ENCODE measurements around the gene GPHB5.

GPHB5 gene

DNA sequence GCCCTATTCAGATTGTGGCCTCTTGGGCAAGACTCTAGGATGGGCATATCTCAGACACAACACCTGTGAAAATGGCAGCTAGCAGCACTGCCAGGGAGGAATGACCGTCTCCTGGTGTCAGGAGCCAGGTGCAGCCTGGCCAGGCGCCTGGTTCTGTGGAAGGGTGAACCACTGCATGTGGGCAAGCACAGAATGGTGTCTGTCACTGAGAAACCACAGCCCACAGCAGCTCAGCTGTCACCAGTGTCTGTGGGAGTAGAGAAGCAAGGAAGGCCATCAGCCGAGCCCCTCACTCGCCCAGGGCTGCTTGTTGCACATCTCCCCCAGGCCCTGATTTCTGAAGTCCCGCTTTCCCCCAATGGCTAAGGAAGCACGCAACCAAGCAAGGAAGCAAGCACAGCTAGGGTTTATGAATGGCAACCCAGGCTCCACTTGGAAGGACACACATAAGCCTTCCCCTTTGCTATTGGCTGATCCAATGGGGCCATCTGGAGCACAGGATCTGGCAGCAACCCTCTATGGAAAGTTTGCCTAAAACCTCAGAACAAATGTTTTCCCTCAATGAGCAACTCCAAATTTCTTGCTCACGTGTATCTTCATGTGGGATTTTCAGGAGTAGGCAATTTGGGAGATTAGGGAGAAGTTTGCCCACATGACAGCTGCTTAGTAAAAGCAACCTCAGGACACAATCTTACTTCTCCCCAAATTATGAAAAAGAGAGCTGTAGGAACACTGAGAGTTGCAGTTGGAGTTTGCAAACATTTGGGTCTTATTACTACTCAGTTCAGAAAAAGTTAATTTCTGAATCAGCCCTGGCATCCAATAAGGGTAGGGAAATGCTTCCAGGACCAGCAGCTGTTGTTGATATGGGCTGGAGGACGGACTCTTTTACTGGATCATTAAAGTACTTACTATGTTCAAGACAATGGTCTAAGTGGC is 44.7 kb downstream of the GPHB5 start:
- Histone ChIP-seq H4K20me1 (ENCODE audit: control insufficient read depth, insufficient read depth, low read depth, low read length) (no peaks in the 10 kb centered on the region), H3K9me3 (ENCODE audit: control insufficient read depth, insufficient read depth, low read length) (no peaks in the 10 kb centered on the region), H3K4me1 (ENCODE audit: control insufficient read depth, low read length) (no peaks in the 10 kb centered on the region), H3K9me2 (replicated peaks; ENCODE audit: control insufficient read depth, low read length) (no peaks in the 10 kb centered on the region), H3F3A (ENCODE audit: control insufficient read depth, insufficient read depth) (no peaks in the 10 kb centered on the region), H3K4me2 (ENCODE audit: low read length) (no peak overlapping the region), H3K27me3 (ENCODE audit: control insufficient read depth, low read length) (0 out of 2 replicates have a peak, but pooled peaks cover 4% of the 10 kb centered on the region), H3K36me3 (ENCODE audit: control insufficient read depth, low read length) (no peaks in the 10 kb centered on the region), H3K27ac (ENCODE audit: low read depth, low read length) (no peak overlapping the region), H3K4me3 (ENCODE audit: low read length) (no peak overlapping the region), H3K79me2 (ENCODE audit: control insufficient read depth, low read length) (no peaks in the 10 kb centered on the region)
- TF ChIP-seq EZH2phosphoT487 (IDR thresholded peaks at IDR 0.05; ENCODE audit: borderline replicate concordance, low read length) = no peak
- TF ChIP-seq, protein P1, sequence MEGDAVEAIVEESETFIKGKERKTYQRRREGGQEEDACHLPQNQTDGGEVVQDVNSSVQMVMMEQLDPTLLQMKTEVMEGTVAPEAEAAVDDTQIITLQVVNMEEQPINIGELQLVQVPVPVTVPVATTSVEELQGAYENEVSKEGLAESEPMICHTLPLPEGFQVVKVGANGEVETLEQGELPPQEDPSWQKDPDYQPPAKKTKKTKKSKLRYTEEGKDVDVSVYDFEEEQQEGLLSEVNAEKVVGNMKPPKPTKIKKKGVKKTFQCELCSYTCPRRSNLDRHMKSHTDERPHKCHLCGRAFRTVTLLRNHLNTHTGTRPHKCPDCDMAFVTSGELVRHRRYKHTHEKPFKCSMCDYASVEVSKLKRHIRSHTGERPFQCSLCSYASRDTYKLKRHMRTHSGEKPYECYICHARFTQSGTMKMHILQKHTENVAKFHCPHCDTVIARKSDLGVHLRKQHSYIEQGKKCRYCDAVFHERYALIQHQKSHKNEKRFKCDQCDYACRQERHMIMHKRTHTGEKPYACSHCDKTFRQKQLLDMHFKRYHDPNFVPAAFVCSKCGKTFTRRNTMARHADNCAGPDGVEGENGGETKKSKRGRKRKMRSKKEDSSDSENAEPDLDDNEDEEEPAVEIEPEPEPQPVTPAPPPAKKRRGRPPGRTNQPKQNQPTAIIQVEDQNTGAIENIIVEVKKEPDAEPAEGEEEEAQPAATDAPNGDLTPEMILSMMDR (IDR thresholded peaks at IDR 0.05; ENCODE audit: low read depth, low read length, poor library complexity, severe bottlenecking) = no peak

DNA sequence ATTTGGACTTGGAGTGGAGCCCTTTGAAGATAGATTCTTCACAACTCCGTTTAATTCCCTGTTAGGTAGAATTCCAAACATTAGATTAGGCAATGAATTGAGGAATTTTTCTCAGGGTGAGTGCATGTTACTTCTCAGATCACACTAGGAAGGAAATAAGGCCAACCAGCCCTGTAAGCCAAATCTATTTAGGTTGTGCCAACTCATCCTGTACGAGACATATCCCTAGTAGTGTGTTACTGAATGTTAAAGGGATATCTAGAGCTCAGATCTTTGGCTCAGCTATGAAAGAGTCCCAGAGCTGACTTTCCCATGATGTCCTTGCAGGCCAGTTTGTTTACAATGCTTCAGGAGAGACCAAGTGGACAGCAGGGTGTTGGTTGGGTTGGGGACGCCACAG is 45.6 kb downstream of the GPHB5 start:
- H3K9me2 ChIP-seq (replicated peaks; ENCODE audit: control insufficient read depth, low read length) = no peaks in the 10 kb centered on the region
- H3K36me3 ChIP-seq (ENCODE audit: control insufficient read depth, low read length) = no peaks in the 10 kb centered on the region
- TF ChIP-seq, protein P1 (IDR thresholded peaks at IDR 0.05; ENCODE audit: low read depth, low read length, poor library complexity, severe bottlenecking) = no peak
- TF ChIP-seq EZH2phosphoT487 (IDR thresholded peaks at IDR 0.05; ENCODE audit: borderline replicate concordance, low read length) = no peak
- no peak overlapping the region for H3K27ac ChIP-seq (ENCODE audit: low read depth, low read length)
- H3K79me2 ChIP-seq (ENCODE audit: control insufficient read depth, low read length) = no peaks in the 10 kb centered on the region
- 0 out of 2 replicates have a peak, but pooled peaks cover 4% of the 10 kb centered on the region for H3K27me3 ChIP-seq (ENCODE audit: control insufficient read depth, low read length)
- H4K20me1 ChIP-seq (ENCODE audit: control insufficient read depth, insufficient read depth, low read depth, low read length) = no peaks in the 10 kb centered on the region
- H3K4me2 ChIP-seq (ENCODE audit: low read length) = no peak overlapping the region
- no peaks in the 10 kb centered on the region for H3K4me1 ChIP-seq (ENCODE audit: control insufficient read depth, low read length)
- H3K9me3 ChIP-seq (ENCODE audit: control insufficient read depth, insufficient read depth, low read length) = no peaks in the 10 kb centered on the region
- H3K4me3 ChIP-seq (ENCODE audit: low read length) = no peak overlapping the region
- H3F3A ChIP-seq (ENCODE audit: control insufficient read depth, insufficient read depth) = no peaks in the 10 kb centered on the region

DNA sequence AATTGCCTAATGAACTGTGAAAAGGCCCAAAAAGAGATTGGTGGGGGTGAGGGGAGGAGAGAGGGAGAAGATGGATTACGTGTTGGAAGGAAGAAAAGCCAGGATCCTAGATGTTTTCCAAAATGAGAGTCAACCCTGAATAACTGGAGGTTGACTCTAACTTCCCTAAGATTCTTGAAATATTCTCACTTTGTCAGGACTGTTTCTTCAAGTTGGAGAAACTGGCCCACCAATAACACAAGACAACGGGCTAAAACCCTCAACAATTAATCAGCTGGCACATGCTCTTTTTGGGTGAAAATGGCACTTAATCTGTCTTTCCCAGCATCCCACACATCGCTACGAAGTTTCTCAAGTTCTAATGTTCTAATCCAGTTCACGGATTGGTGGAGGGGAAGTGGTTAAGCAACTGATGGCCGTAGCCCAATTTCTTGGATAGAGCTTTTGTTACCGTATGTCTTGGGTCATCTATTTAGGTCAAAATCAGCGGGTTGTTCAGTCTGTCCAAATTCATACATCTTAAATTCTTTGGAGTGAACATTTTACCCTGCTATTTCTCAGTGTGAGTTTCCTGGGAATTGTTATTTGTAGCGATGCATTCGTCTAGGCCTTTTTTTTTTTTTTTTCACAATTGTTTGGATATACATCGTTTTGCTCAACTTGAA is 49.0 kb downstream of the GPHB5 start:
- no peak for TF ChIP-seq EZH2phosphoT487 (IDR thresholded peaks at IDR 0.05; ENCODE audit: borderline replicate concordance, low read length)
- TF ChIP-seq, protein P1 (IDR thresholded peaks at IDR 0.05; ENCODE audit: low read depth, low read length, poor library complexity, severe bottlenecking) = no peak

More for the DNA sequence above, 49.0 kb downstream of the GPHB5 start:
- H3K9me2 ChIP-seq (replicated peaks; ENCODE audit: control insufficient read depth, low read length) = no peaks in the 10 kb centered on the region
- H4K20me1 ChIP-seq (ENCODE audit: control insufficient read depth, insufficient read depth, low read depth, low read length) = no peaks in the 10 kb centered on the region
- H3F3A ChIP-seq (ENCODE audit: control insufficient read depth, insufficient read depth) = no peaks in the 10 kb centered on the region
- H3K9me3 ChIP-seq (ENCODE audit: control insufficient read depth, insufficient read depth, low read length) = no peaks in the 10 kb centered on the region
- no peaks in the 10 kb centered on the region for H3K79me2 ChIP-seq (ENCODE audit: control insufficient read depth, low read length)
- H3K36me3 ChIP-seq (ENCODE audit: control insufficient read depth, low read length) = no peaks in the 10 kb centered on the region
- no peak overlapping the region for H3K27ac ChIP-seq (ENCODE audit: low read depth, low read length)
- no peak overlapping the region for H3K4me2 ChIP-seq (ENCODE audit: low read length)
- no peaks in the 10 kb centered on the region for H3K27me3 ChIP-seq (ENCODE audit: control insufficient read depth, low read length)
- no peak overlapping the region for H3K4me3 ChIP-seq (ENCODE audit: low read length)
- no peaks in the 10 kb centered on the region for H3K4me1 ChIP-seq (ENCODE audit: control insufficient read depth, low read length)

All from DOHH2 (cell line).